Hematopoietic multipotent progenitor cell treated with erythropoietin and hydrocortisone succinate and interleukin-3 and kit ligand, for 15 days (in vitro differentiated cells): ENCODE results near the gene MEGF11.

ENCODE experiments used
- DNase-seq: peaks from one replicate; pipeline ENCODE4 v3.0.0-alpha.2; 2015; ENCODE audit warnings: low spot score

Gene MEGF11

DNA sequence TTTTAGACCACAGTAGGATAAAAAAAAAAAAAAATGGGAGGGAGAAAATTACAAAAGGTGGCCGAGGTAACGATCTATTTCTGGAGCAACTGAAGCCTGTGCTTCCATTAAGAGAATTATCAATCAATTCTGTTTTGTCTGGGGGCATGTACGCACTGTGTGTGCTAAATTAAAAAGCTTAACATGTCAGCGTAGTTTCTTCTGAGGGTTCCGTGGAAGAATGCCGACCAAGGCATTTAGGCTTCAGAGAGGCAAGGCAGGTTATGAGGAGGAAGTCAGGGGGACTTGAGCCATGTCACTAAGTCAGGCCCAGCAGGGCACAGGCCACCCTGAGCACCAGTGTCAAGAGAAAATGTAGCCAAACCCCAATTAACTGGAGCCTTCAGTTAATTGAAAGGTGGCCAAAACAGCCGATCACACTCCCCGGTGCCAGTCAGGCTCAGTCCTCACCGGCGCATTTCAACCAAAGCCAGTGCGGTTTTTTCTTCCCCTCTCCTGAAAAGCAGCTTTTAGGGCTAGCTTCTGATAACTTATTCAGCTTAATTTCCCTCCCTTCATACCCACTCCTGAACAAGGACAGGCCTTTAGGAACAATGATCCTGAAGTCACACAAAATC, 113.9 kb downstream of the MEGF11 start:
- DNase-seq = no peak

- DNase-seq = no peak
These were observed 114.5 kb downstream of the MEGF11 start for GRCh38 chr15:66138892-66139590.

GRCh38 chr15:66138096-66138783, 115.3 kb downstream of the MEGF11 start:
- DNase-seq = no peak

DNA sequence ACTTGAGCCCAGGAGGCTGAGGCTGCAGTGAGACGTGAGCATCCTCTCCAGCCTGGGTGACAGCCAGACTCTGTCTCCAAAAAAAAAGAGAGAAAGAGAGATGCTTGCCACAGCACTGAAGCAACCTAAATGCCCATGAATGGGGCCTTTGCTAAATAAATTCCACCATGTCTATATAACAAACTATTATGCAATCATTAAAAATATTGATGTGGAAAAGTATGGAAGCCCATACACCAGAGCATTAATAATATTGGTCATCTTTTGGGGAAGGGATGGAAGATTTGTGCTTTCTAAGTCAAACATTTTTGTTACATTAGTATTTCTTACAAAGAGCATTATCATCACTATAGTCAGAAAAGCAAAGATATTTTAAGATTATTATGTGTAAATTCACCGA, 116.6 kb downstream of the MEGF11 start:
- DNase-seq = no peak

DNA sequence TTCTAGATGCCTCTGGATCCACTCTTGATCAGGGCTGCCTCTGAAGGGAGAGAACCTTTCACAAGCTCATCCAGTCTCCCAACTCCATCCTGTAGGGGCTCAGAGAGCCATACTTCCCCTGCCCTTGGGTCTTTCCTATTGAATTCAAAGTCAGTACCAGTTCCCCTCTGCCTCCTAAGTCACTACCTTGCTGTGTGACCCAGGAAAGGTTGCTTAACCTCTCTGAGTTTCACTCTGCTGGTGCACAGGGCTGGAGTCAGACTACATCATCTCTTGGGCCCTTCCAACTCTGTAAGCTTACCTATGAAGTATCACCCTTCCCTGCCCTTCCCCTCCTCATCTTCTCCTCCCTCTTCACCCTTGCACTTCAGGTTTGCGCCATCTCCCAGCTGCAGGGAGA, 117.9 kb downstream of the MEGF11 start:
- DNase-seq = no peak

- no peak for DNase-seq
These were observed 119.3 kb downstream of the MEGF11 start for GRCh38 chr15:66134284-66134683.

GRCh38 chr15:66133247-66133885, 120.2 kb downstream of the MEGF11 start:
- no peak for DNase-seq

- DNase-seq = no peak
These were observed 121.2 kb downstream of the MEGF11 start for GRCh38 chr15:66132251-66132816.

- no peak for DNase-seq
These were observed 121.7 kb downstream of the MEGF11 start for GRCh38 chr15:66131831-66132230.

DNA sequence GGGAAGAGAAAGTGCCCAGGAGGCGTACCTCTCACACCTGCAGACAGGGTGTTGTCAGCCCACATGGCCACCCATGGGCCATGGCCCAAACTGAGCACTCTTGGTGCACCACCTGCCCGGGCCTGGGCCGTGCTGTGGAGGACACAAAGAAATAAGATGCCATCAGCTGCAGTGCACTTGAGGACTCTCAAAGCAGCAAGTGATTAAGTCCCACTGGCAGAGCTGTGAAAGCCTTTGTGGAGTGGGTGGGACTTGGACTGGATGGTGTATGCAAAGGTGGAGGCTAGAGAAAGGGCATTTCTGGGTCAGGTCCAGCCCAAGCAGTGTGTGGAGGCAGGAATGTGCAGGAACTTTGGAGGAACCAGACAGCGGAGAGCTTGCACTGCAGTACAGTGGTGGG, 122.3 kb downstream of the MEGF11 start:
- DNase-seq = no peak

DNA sequence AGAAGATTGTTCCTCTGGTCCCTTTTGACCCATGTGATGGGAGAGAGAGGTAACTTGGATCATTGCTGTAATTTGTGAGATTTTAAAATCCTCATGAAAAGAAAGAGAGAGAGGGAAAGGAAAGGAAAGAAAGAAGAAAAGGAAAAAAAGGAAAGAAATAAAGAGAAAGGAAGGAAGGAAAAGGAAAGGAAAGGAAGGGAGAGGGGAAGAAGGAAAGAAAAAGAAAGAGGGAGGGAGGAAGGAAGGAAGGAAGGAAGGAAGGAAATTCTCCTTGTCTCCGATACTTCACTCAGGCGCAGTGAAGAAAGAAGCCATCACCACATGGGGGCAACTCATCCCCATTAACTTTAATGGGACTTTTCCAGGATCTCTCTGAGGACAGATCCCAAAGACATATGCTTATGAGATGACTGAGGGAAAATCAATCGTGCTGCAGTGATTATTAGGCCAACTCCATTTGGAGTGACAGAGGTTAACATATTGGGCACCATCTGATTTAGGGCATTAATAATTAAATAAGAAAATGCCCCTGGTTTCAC, 123.0 kb downstream of the MEGF11 start:
- DNase-seq = no peak

- DNase-seq = no peak
These were observed 124.0 kb downstream of the MEGF11 start for GRCh38 chr15:66129586-66129985.

- no peak for DNase-seq
These were observed 125.4 kb downstream of the MEGF11 start for GRCh38 chr15:66128116-66128680.

GRCh38 chr15:66126456-66126855, 127.1 kb downstream of the MEGF11 start:
- no peak for DNase-seq

GRCh38 chr15:66126031-66126441, 127.5 kb downstream of the MEGF11 start:
- no peak for DNase-seq

DNA sequence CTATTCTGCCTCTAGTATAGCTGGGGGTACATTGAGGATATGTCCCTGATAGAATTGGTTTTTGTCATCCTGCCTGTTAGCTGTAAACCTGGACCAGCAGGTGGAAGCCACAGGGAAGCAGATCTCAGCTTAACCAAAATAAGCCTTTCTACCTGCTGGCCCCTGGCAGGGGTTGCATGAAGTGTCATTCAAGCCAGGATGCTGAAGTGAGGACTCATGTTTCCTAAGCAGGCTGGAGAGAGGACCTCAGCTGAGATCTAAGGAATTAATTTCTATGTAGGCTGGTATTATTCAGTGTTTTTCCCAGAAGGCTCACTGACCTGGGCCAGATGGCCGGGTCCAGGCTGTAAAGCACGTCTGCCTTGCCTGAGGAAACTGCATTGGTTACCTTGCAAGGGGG, 128.9 kb downstream of the MEGF11 start:
- no peak for DNase-seq

- DNase-seq = no peak
These were observed 129.8 kb downstream of the MEGF11 start for GRCh38 chr15:66123799-66124198.

DNA sequence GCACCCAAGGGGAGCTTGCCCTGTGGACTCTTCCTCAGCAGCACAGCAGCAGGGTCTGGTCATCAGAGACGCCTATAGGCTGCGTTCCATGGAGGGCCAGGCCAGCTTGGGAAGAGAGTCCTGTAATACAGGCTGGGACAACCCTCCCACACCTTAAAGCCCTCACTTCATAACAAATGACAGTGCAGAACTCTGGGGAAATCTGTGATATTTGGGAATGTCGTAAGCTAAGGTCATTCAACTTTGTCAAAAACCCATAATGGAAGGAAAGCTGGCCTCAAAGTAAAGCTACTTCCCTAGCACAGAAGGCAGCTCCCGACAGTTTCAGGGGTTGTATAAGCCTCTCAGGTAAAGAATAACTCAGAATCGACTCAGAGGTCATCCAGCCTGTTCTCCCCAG, 133.1 kb downstream of the MEGF11 start:
- no peak for DNase-seq

- DNase-seq = no peak
These were observed 135.7 kb downstream of the MEGF11 start for GRCh38 chr15:66117841-66118240.

- DNase-seq = no peak
These were observed 137.9 kb downstream of the MEGF11 start for GRCh38 chr15:66115568-66116206.

- no peak for DNase-seq
These were observed 138.6 kb downstream of the MEGF11 start for GRCh38 chr15:66114863-66115425.
